Ovary (tissue), 9 donors: ENCODE data around the gene SYNDIG1. TPM values are rescaled to one million over a fixed set of nuclear protein-coding genes. Genes with fewer than 3 reads are reported as not detected.
"Not testable (repeated sequence)": the region's sequence is repeated elsewhere in the genome, so short reads cannot be mapped to it uniquely, and the experiment has no call there.

Experiments
- DNase-seq, 5 donors: peaks; one replicate each; pipeline ENCODE4 v3.0.0-alpha.2; 2019 to 2020
- H3K27ac ChIP-seq, 2 donors: fragments of 200-600 bp; one replicate each; pipeline versions ENCODE4 v1.5.1 to v1.8.0; 2019 to 2022
- H3K27me3 ChIP-seq: fragments of 200-600 bp; one replicate; pipeline ENCODE4 v1.8.0; 2022
- H3K36me3 ChIP-seq: fragments of 200-600 bp; sonication (generic); one replicate; pipeline ENCODE4 v1.5.1; 2019
- H3K4me1 ChIP-seq: one replicate; pipeline ENCODE4 v1.8.1; 2013; ENCODE audit warnings: mild to moderate bottlenecking, moderate library complexity; ENCODE audit not compliant: insufficient read depth
- H3K4me3 ChIP-seq: fragments of 200-600 bp; sonication (generic); one replicate; pipeline ENCODE4 v1.5.1; 2017
- H3K9me3 ChIP-seq, 2 donors: fragments of 200-600 bp in 1 of 2; sonication (generic) in 1 of 2; one replicate each; pipeline versions ENCODE4 v1.5.1 to v1.8.1; 2013 to 2019; ENCODE audit warnings: mild to moderate bottlenecking in 1 of 2, moderate library complexity in 1 of 2
- CTCF ChIP-seq, 3 donors: fragments of 450-650 bp in 2 of 3; fragments of 200-600 bp in 1 of 3; IDR thresholded peaks; one replicate each; pipeline versions ENCODE4 v1.5.1 to v1.8.0; 2016 to 2022; ENCODE audit warnings: antibody characterized with exemption in 3 of 3, mild to moderate bottlenecking in 1 of 3
- EP300 ChIP-seq: sonication (generic); formaldehyde crosslinking; IDR thresholded peaks from one replicate; pipeline ENCODE4 v1.6.1; 2017; ENCODE audit warnings: antibody characterized with exemption
- POLR2A ChIP-seq: fragments of 450-650 bp; IDR thresholded peaks from one replicate; pipeline ENCODE4 v1.6.1; 2017; ENCODE audit warnings: antibody characterized with exemption, mild to moderate bottlenecking, moderate library complexity
- WGBS, 3 donors: extraction: QIAGEN DNeasy Blood & Tissue Kit in 1 of 3; methylation state at CpG; one replicate each; pipeline versions ENCODE4 v1.1.5 to v1.1.7; 2013 to 2017; 5-methylcytosine and 5-hydroxymethylcytosine counted together
- intact Hi-C, 4 donors: fragments of 100-400 bp; cut with DNase I; formaldehyde crosslinking; loops; one replicate each; pipeline versions ENCODE4 v1.11.0 to v1.15.1; 2022 to 2023
- polyA plus RNA-seq, 2 donors: library from polyadenylated mRNA; stranded (reverse); fragments of 200-250 nt in 1 of 2; fragments of 350-450 nt in 1 of 2; fragmentation: Illumina TruSeq in 1 of 2; extraction: RNeasy Lipid Tissue Mini Kit (QIAGEN cat#74804) in 1 of 2; gene quantifications; one replicate each; pipeline ENCODE4 v1.2.3, GENCODE V29; 2013 to 2014
- total RNA-seq, 7 donors: library from RNA; depleted of rRNA in 2 of 7; stranded (reverse); fragments of >200 nt in 2 of 7; fragmentation: NEBNext Ultra II Directional in 3 of 7; extraction: Animal tissue kit (Norgen Biotek cat#: 25700) in 3 of 7; gene quantifications; one replicate each; pipeline versions ENCODE4 v1.1.0 to v1.2.4, GENCODE V29; 2016 to 2023
- donor health status: DM: no; HTN: no; CAD: no; lungs with moderate emphysema.
- donor health status: DM: no; HTN: no; CAD: no.
- donor health status: Bipolar disorder and iron deficiency.
- donor health status: DM: yes; HTN: yes; CAD: no.
- donor health status: DM: no; HTN: no; CAD: no.
- donor health status: DM: yes; HTN: yes; CAD: no.

Gene SYNDIG1
- total and polyA plus RNA-seq, 9 donors, result 0.10 to 6.8 (median 1.1) TPM; not detected in 1

- WGBS, 3 donors, result 60 to 93% (median 91%) methylated on average over 1 of the region's 1 CpG
- H3K27ac ChIP-seq, result no peak overlapping the region
- intact Hi-C loops, result loop anchor here in 1 of 4 donors (10.0 kb wide), 1 partner anchor 56 kb away; no protein-coding TSS in a partner anchor
Observed at GRCh38 chr20:24618739-24619138, 149.3 kb downstream of the SYNDIG1 start.

GRCh38 chr20:24619212-24619611 lies 149.8 kb downstream of the SYNDIG1 start:
- no peak for DNase-seq
- intact Hi-C loops, result loop anchor here in 1 of 4 donors (10.0 kb wide), 1 partner anchor 56 kb away; no protein-coding TSS in a partner anchor
- Histone ChIP-seq H3K4me1 (no peaks in the 10 kb centered on the region), H3K4me3 (no peak overlapping the region), H3K27ac (no peak overlapping the region), H3K9me3 (no peaks in the 10 kb centered on the region), H3K27me3 (no peaks in the 10 kb centered on the region), H3K36me3 (no peaks in the 10 kb centered on the region)
- TF ChIP-seq POLR2A (no peak), EP300 (no peak), CTCF (IDR thresholded peaks at IDR 0.05) (no peak)
- WGBS, 3 donors, result 67 to 87% (median 79%) methylated on average over 3 of the region's 3 CpGs

More at GRCh38 chr20:24618739-24619138, 149.3 kb downstream of the SYNDIG1 start:
- H3K27me3 ChIP-seq, result no peaks in the 10 kb centered on the region
- H3K4me3 ChIP-seq, result no peak overlapping the region
- H3K36me3 ChIP-seq, result no peaks in the 10 kb centered on the region
- TF ChIP-seq CTCF (IDR thresholded peaks at IDR 0.05) (no peak), EP300 (no peak), POLR2A (no peak)
- H3K9me3 ChIP-seq, result no peaks in the 10 kb centered on the region
- no peak for DNase-seq
- no peaks in the 10 kb centered on the region for H3K4me1 ChIP-seq

GRCh38 chr20:24620937-24621519 lies 151.6 kb downstream of the SYNDIG1 start:
- no peak overlapping the region for H3K27ac ChIP-seq
- H3K27me3 ChIP-seq, result no peaks in the 10 kb centered on the region
- H3K4me1 ChIP-seq, result no peaks in the 10 kb centered on the region
- H3K36me3 ChIP-seq, result no peaks in the 10 kb centered on the region
- H3K9me3 ChIP-seq, result no peaks in the 10 kb centered on the region
- no peak for DNase-seq
- intact Hi-C loops, result no loop called here
- 90 to 92% (median 91%) methylated on average over 1 of the region's 1 CpG for WGBS, 3 donors
- H3K4me3 ChIP-seq, result no peak overlapping the region
- TF ChIP-seq CTCF (IDR thresholded peaks at IDR 0.05) (no peak), POLR2A (no peak), EP300 (no peak)

- DNase-seq, result no peak
- Histone ChIP-seq H3K27ac (no peak overlapping the region), H3K36me3 (no peaks in the 10 kb centered on the region), H3K4me1 (no peaks in the 10 kb centered on the region), H3K27me3 (no peaks in the 10 kb centered on the region), H3K9me3 (no peaks in the 10 kb centered on the region), H3K4me3 (no peak overlapping the region)
- intact Hi-C loops, result no loop called here
- whole genome bisulfite sequencing, 3 donors, result 29 to 44% (median 41%) methylated on average over 3 of the region's 3 CpGs
- TF ChIP-seq EP300, result no peak
- TF ChIP-seq POLR2A, result no peak
- TF ChIP-seq CTCF (IDR thresholded peaks at IDR 0.05), result no peak
Observed at GRCh38 chr20:24622856-24623255, 153.4 kb downstream of the SYNDIG1 start.

- DNase-seq, intact Hi-C loops, H3K27ac ChIP-seq, H3K4me3 ChIP-seq, H3K27me3 ChIP-seq, H3K4me1 ChIP-seq, H3K36me3 ChIP-seq, H3K9me3 ChIP-seq: not testable (repeated sequence)
- 96 to 98% (median 97%) methylated on average over 17 to 22 of the region's 29 CpGs for WGBS, 3 donors
Observed at GRCh38 chr20:24626141-24626540, 156.7 kb downstream of the SYNDIG1 start.
